CD14-positive monocyte (primary cell): ENCODE results near the gene KIF1B. TPM values are rescaled to one million over a fixed set of nuclear protein-coding genes. Genes with fewer than 3 reads are reported as not detected.

Source experiments
- DNase-seq, 3 donors: peaks; one replicate each; pipeline ENCODE4 v3.0.0-alpha.2; 2011 to 2022
- H2AFZ ChIP-seq: 2 replicates; pipeline ENCODE4 v1.6.0; 2012; ENCODE audit warnings: mild to moderate bottlenecking, low read depth, low read length, inconsistent platforms; ENCODE audit not compliant: insufficient read depth, poor library complexity, severe bottlenecking
- H3K27ac ChIP-seq, 2 donors: 1 replicate in 1 of 2; 2 replicates in 1 of 2; pipeline ENCODE4 v1.5.1; 2012 to 2013; ENCODE audit warnings: low read length in 2 of 2, control low read depth in 1 of 2, inconsistent platforms in 1 of 2, low read depth in 1 of 2, mild to moderate bottlenecking in 1 of 2
- H3K27me3 ChIP-seq, 2 donors: one replicate each; pipeline versions ENCODE4 v1.6.0 to v1.6.1; 2011 to 2013; ENCODE audit warnings: low read length in 2 of 2; ENCODE audit not compliant: control insufficient read depth in 2 of 2, insufficient read depth in 2 of 2
- H3K36me3 ChIP-seq, 2 donors: replicated peaks in 1 of 2; 1 replicate in 1 of 2; 2 replicates in 1 of 2; pipeline versions ENCODE4 v1.5.1 to v1.6.1; 2012 to 2013; ENCODE audit warnings: low read length in 2 of 2, control low read depth in 1 of 2, inconsistent platforms in 1 of 2, mild to moderate bottlenecking in 1 of 2; ENCODE audit not compliant: insufficient read depth in 2 of 2, control insufficient read depth in 1 of 2
- H3K4me1 ChIP-seq, 2 donors: 1 replicate in 1 of 2; 2 replicates in 1 of 2; pipeline versions ENCODE4 v1.5.1 to v1.6.1; 2012 to 2013; ENCODE audit warnings: low read length in 2 of 2, control low read depth in 1 of 2, inconsistent platforms in 1 of 2, mild to moderate bottlenecking in 1 of 2, moderate library complexity in 1 of 2; ENCODE audit not compliant: insufficient read depth in 2 of 2, control insufficient read depth in 1 of 2
- H3K4me2 ChIP-seq: replicated peaks from 2 replicates; pipeline ENCODE3; 2012; ENCODE audit warnings: low read length, moderate library complexity, mild to moderate bottlenecking; ENCODE audit not compliant: poor library complexity, severe bottlenecking; ENCODE audit errors: extremely low read depth
- H3K4me3 ChIP-seq, 3 experiments: fragments of 200-600 bp in 1 of 3; sonication (generic) in 1 of 3; replicated peaks in 1 of 3; 1 replicate in 2 of 3; 2 replicates in 1 of 3; pipeline ENCODE4 v1.5.1; 2011 to 2013; ENCODE audit warnings: low read length in 3 of 3, mild to moderate bottlenecking in 3 of 3, control low read depth in 2 of 3, low read depth in 2 of 3, inconsistent platforms in 1 of 3, moderate library complexity in 1 of 3
- H3K79me2 ChIP-seq: 2 replicates; pipeline ENCODE4 v1.6.0; 2012; ENCODE audit warnings: mild to moderate bottlenecking, control low read depth, inconsistent platforms, low read length, moderate library complexity; ENCODE audit not compliant: insufficient read depth
- H3K9ac ChIP-seq: 2 replicates; pipeline ENCODE4 v1.6.0; 2017; ENCODE audit warnings: low read length, mild to moderate bottlenecking; ENCODE audit not compliant: insufficient read depth, poor library complexity, severe bottlenecking
- H3K9me3 ChIP-seq, 2 donors: replicated peaks in 1 of 2; 1 replicate in 1 of 2; 2 replicates in 1 of 2; pipeline versions ENCODE4 v1.5.1 to v1.6.1; 2012 to 2013; ENCODE audit warnings: low read length in 2 of 2, control low read depth in 1 of 2; ENCODE audit not compliant: control insufficient read depth in 1 of 2, insufficient read depth in 1 of 2
- H4K20me1 ChIP-seq: 2 replicates; pipeline ENCODE4 v1.6.0; 2012; ENCODE audit warnings: mild to moderate bottlenecking, low read length, control low read depth, moderate library complexity; ENCODE audit not compliant: insufficient read depth
- H3K27ac Mint-ChIP-seq, 7 donors: one replicate each; pipeline ENCODE4 v1.8.0; 2020; ENCODE audit warnings: mild to moderate bottlenecking in 7 of 7, mixed read lengths in 7 of 7, moderate library complexity in 6 of 7, inconsistent platforms in 2 of 7
- H3K27me3 Mint-ChIP-seq, 3 donors: one replicate each; pipeline ENCODE4 v1.8.0; 2021 to 2022; ENCODE audit warnings: low read depth in 3 of 3, mild to moderate bottlenecking in 3 of 3, mixed read lengths in 3 of 3, moderate library complexity in 3 of 3, inconsistent platforms in 1 of 3
- H3K36me3 Mint-ChIP-seq, 2 donors: one replicate each; pipeline ENCODE4 v1.8.0; 2020; ENCODE audit warnings: mixed read lengths in 2 of 2, inconsistent platforms in 1 of 2, mild to moderate bottlenecking in 1 of 2
- H3K4me1 Mint-ChIP-seq: one replicate; pipeline ENCODE4 v1.8.0; 2020; ENCODE audit warnings: mild to moderate bottlenecking, mixed read lengths
- H3K4me3 Mint-ChIP-seq, 2 donors: one replicate each; pipeline ENCODE4 v1.8.0; 2020; ENCODE audit warnings: mild to moderate bottlenecking in 2 of 2, mixed read lengths in 2 of 2, moderate library complexity in 1 of 2
- H3K9me3 Mint-ChIP-seq, 7 donors: one replicate each; pipeline ENCODE4 v1.8.0; 2020 to 2022; ENCODE audit warnings: mixed read lengths in 7 of 7, mild to moderate bottlenecking in 6 of 7, moderate library complexity in 6 of 7, inconsistent platforms in 2 of 7
- CTCF ChIP-seq: fragments of 200-600 bp; IDR thresholded peaks from one replicate; pipeline ENCODE4 v1.8.0; 2022; ENCODE audit warnings: antibody characterized with exemption, mild to moderate bottlenecking
- WGBS: methylation state at CpG from one replicate; pipeline ENCODE4 v1.1.5; 2013; ENCODE audit warnings: missing lambda C conversion rate; ENCODE audit not compliant: insufficient coverage; 5-methylcytosine and 5-hydroxymethylcytosine counted together
- intact Hi-C, 2 donors: fragments of 100-400 bp; cut with micrococcal nuclease; formaldehyde crosslinking; loops; one replicate each; pipeline versions ENCODE4 v1.15.0 to v1.15.1; 2023
- polyA plus RNA-seq, 3 donors: library from polyadenylated mRNA; depleted of rRNA in 1 of 3; unstranded in 2 of 3; stranded (reverse) in 1 of 3; fragments of 300-500 nt in 2 of 3; fragments of >200 nt in 1 of 3; fragmentation: Illumina TruSeq in 2 of 3; gene quantifications; 1 replicate in 2 of 3; 2 replicates in 1 of 3; pipeline ENCODE4 v1.2.3, GENCODE V29; 2012 to 2021

Gene KIF1B
- polyA plus RNA-seq, 3 donors, result 3.0 to 7.0 (median 3.3) TPM

DNA sequence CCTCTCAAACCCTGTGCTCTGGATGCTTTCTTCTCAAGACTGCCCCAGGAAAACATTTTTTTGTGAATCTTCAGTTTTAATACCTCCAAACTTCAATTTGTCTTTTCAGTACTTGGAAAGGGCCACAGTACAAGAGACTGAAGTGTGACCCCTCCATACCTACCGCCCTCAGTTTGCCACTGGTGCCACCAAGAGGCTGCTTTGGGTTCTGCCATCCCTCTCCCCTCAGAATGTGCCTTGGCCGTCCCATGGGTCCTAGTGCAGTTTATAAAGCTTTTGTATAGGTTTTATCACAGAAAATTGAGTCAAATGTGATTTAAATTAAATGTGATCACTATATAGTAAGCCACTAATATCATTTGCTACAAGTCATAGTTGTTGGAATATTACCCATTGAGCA is 127.7 kb downstream of the KIF1B start:
- H3K4me3 Mint-ChIP-seq, result no peak overlapping the region
- H3K27me3 Mint-ChIP-seq, result no peaks in the 10 kb centered on the region
- no peaks in the 10 kb centered on the region for H4K20me1 ChIP-seq
- no peaks in the 10 kb centered on the region for H3K79me2 ChIP-seq
- no peak for DNase-seq
- intact Hi-C loops, result no loop called here
- peak; percentile 35 for TF ChIP-seq CTCF
- no peaks in the 10 kb centered on the region for H3K9me3 Mint-ChIP-seq
- no peak overlapping the region for H3K4me2 ChIP-seq
- no peaks in the 10 kb centered on the region for H3K27me3 ChIP-seq
- no peaks in the 10 kb centered on the region for H3K9me3 ChIP-seq
- H3K36me3 ChIP-seq, result peaks cover 82 to 93% of the 10 kb centered on the region in 2 donors
- no peaks in the 10 kb centered on the region for H3K4me1 Mint-ChIP-seq
- H3K4me3 ChIP-seq, result no peak overlapping the region
- H2AFZ ChIP-seq, result no peak overlapping the region
- peaks cover 80 to 96% of the 10 kb centered on the region in 2 donors for H3K36me3 Mint-ChIP-seq
- no peak overlapping the region for H3K9ac ChIP-seq
- no CpG with 5 or more reads among the region's 2 CpGs for WGBS
- no peaks in the 10 kb centered on the region for H3K4me1 ChIP-seq
- H3K27ac Mint-ChIP-seq, result no peak overlapping the region
- H3K27ac ChIP-seq, result no peak overlapping the region

DNA sequence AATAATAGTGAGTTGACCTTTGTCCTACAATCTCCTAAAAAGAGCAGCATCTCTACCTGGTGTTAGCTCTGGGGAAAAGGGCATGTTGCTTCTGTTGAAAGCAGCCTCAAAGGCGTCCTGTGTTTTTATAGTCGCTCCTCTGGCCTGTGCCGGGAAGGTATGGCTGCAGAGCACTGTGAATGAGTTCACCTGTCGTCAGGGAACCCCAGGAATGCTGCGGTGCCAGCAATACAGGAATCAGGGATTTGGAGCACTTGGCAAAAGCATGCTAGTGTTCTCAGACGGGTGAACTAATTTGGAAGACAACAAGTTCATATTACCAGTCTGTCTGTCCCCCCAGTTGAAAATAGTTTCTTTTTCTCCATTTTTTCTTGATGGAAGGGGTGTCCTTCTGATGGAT is 128.2 kb downstream of the KIF1B start:
- Histone ChIP-seq H4K20me1 (no peaks in the 10 kb centered on the region), H3K9me3 (no peaks in the 10 kb centered on the region), H3K79me2 (no peaks in the 10 kb centered on the region), H3K4me1 (no peaks in the 10 kb centered on the region), H2AFZ (no peak overlapping the region), H3K27me3 (no peaks in the 10 kb centered on the region), H3K27ac (no peak overlapping the region), H3K9ac (no peak overlapping the region), H3K36me3 (peaks cover 84 to 97% of the 10 kb centered on the region in 2 donors), H3K4me3 (no peak overlapping the region), H3K4me2 (no peak overlapping the region)
- Mint-ChIP-seq H3K36me3 (peaks cover 82 to 97% of the 10 kb centered on the region in 2 donors), H3K4me3 (no peak overlapping the region), H3K27me3 (no peaks in the 10 kb centered on the region), H3K9me3 (no peaks in the 10 kb centered on the region), H3K27ac (peak overlapping the region in 1 of 7 donors; percentile 10), H3K4me1 (no peaks in the 10 kb centered on the region)
- DNase-seq, result no peak
- WGBS, result 97% methylated on average over 5 of the region's 6 CpGs
- intact Hi-C loops, result no loop called here
- no peak for TF ChIP-seq CTCF
